ENCODE data around the gene EIF4EBP2. TPM values are rescaled to one million over a fixed set of nuclear protein-coding genes. Genes with fewer than 3 reads are reported as not detected.

The EIF4EBP2 gene
- total RNA-seq, 1 donor from 2014 or later = 40.6 TPM

GRCh38 chr10:70417568-70417967, 13.6 kb downstream of the EIF4EBP2 start:
- Mint-ChIP-seq H3K27ac (no peak overlapping the region), H3K27me3 (no peaks in the 10 kb centered on the region), H3K4me1 (peaks cover 18% of the 10 kb centered on the region), H3K9me3 (no peaks in the 10 kb centered on the region), H3K36me3 (ENCODE audit: low read depth) (peaks cover 32% of the 10 kb centered on the region), H3K4me3 (no peak overlapping the region)
- POLR2A ChIA-PET = interaction anchor here (1.1 kb wide), 1 partner anchor 13 kb away, joined by 3 read pairs; the partner anchor contains the start of gene EIF4EBP2
- ATAC-seq (ENCODE audit: low read depth) = no peak
- CTCF ChIA-PET = no interaction called here
- TF ChIP-seq CTCF (IDR thresholded peaks at IDR 0.05) = no peak
- no peak for DNase-seq
- intact Hi-C loops (cut with micrococcal nuclease) = no loop called here

- H3K27ac Mint-ChIP-seq = no peak overlapping the region
- ChIA-PET POLR2A (interaction anchor here (0.6 to 1.1 kb wide), 2 partner anchors 14 to 72 kb away, joined by 3 read pairs; partner anchors contain the start of gene EIF4EBP2), CTCF (no interaction called here)
Measured at GRCh38 chr10:70418229-70418628, 14.3 kb downstream of the EIF4EBP2 start.

GRCh38 chr10:70418713-70419112, 14.8 kb downstream of the EIF4EBP2 start:
- Mint-ChIP-seq H3K4me1 (peaks cover 15% of the 10 kb centered on the region), H3K4me3 (no peak overlapping the region), H3K27me3 (no peaks in the 10 kb centered on the region), H3K9me3 (no peaks in the 10 kb centered on the region), H3K36me3 (ENCODE audit: low read depth) (peaks cover 44% of the 10 kb centered on the region), H3K27ac (no peak overlapping the region)
- CTCF ChIA-PET = no interaction called here
- intact Hi-C loops (cut with micrococcal nuclease) = no loop called here
- no peak for DNase-seq
- ATAC-seq (ENCODE audit: low read depth) = no peak
- no peak for TF ChIP-seq CTCF (IDR thresholded peaks at IDR 0.05)
- POLR2A ChIA-PET = interaction anchor here (0.6 kb wide), 1 partner anchor 71 kb away, joined by 3 read pairs; no protein-coding TSS in a partner anchor

More at GRCh38 chr10:70418229-70418628, 14.3 kb downstream of the EIF4EBP2 start:
- no peaks in the 10 kb centered on the region for H3K27me3 Mint-ChIP-seq
- intact Hi-C loops (cut with micrococcal nuclease) = no loop called here
- no peaks in the 10 kb centered on the region for H3K9me3 Mint-ChIP-seq
- no peak for DNase-seq
- H3K4me3 Mint-ChIP-seq = no peak overlapping the region
- peaks cover 16% of the 10 kb centered on the region for H3K4me1 Mint-ChIP-seq
- no peak for ATAC-seq (ENCODE audit: low read depth)
- no peak for TF ChIP-seq CTCF (IDR thresholded peaks at IDR 0.05)
- H3K36me3 Mint-ChIP-seq (ENCODE audit: low read depth) = peaks cover 39% of the 10 kb centered on the region

GRCh38 chr10:70424320-70424719, 20.4 kb downstream of the EIF4EBP2 start:
- ChIA-PET POLR2A (no interaction called here), CTCF (no interaction called here)
- Mint-ChIP-seq H3K27me3 (no peaks in the 10 kb centered on the region), H3K36me3 (ENCODE audit: low read depth) (peaks cover 89% of the 10 kb centered on the region), H3K27ac (no peak overlapping the region), H3K9me3 (no peaks in the 10 kb centered on the region), H3K4me1 (no peaks in the 10 kb centered on the region), H3K4me3 (no peak overlapping the region)
- intact Hi-C loops (cut with micrococcal nuclease) = no loop called here
- ATAC-seq (ENCODE audit: low read depth) (no peak), DNase-seq (no peak)
- no peak for TF ChIP-seq CTCF (IDR thresholded peaks at IDR 0.05)

- intact Hi-C loops (cut with micrococcal nuclease) = no loop called here
- ChIA-PET POLR2A (no interaction called here), CTCF (interaction anchor here (1.1 kb wide), 1 partner anchor 203 kb away, joined by 4 read pairs; no protein-coding TSS in a partner anchor)
- no peak for ATAC-seq (ENCODE audit: low read depth)
- no peaks in the 10 kb centered on the region for H3K9me3 Mint-ChIP-seq
- no peak for DNase-seq
- peaks cover 87% of the 10 kb centered on the region for H3K36me3 Mint-ChIP-seq (ENCODE audit: low read depth)
- no peaks in the 10 kb centered on the region for H3K4me1 Mint-ChIP-seq
- no peak overlapping the region for H3K4me3 Mint-ChIP-seq
- TF ChIP-seq CTCF (IDR thresholded peaks at IDR 0.05) = no peak
- H3K27me3 Mint-ChIP-seq = no peaks in the 10 kb centered on the region
- H3K27ac Mint-ChIP-seq = no peak overlapping the region
Measured at GRCh38 chr10:70425096-70425495, 21.2 kb downstream of the EIF4EBP2 start.

All from activated B cell treated with CpG ODN at 0.5 μM for 24 hours (primary cell).